ENCODE data around the gene FAM184A. TPM values are rescaled to one million over a fixed set of nuclear protein-coding genes. Genes with fewer than 3 reads are reported as not detected.

FAM184A gene
- total RNA-seq, 2 experiments from 2014 or later: 13.8 to 14.5 TPM

DNA sequence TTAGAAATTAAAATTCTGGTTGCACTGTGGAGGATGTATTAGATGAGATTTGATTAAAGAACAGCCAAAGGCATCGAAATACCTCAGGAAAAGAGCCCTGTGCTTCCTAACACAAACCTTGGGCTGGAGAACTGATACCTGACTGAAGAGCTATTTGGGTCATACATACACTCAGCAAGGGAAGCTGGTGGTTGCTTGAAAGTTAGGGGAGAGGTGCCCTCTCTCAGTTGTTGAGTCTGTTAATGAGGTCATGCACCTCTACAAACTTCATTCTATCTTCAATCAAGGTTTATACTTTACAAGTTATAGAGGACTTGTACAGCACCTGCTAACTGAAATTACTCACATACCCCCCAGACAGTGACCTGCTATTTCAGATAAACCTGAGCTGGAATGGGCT lies 25.5 kb downstream of the FAM184A start:
- H3K9me3 Mint-ChIP-seq (ENCODE audit: low read depth): peaks cover 4% of the 10 kb centered on the region
- ChIA-PET POLR2A (interaction anchor here (1.0 to 1.3 kb wide), 2 partner anchors 9 to 25 kb away, joined by 4 to 8 read pairs; no protein-coding TSS in a partner anchor), CTCF (interaction anchor here (0.6 to 2.1 kb wide), 8 partner anchors 9 to 392 kb away, joined by 3 to 7 read pairs (median 4); no protein-coding TSS in a partner anchor)
- H3K4me3 Mint-ChIP-seq: no peak overlapping the region
- no peaks in the 10 kb centered on the region for H3K27me3 Mint-ChIP-seq
- H3K4me1 Mint-ChIP-seq: peaks cover 28% of the 10 kb centered on the region
- peaks cover 3% of the 10 kb centered on the region for H3K36me3 Mint-ChIP-seq (ENCODE audit: low read depth)
- DNase-seq (no peak), ATAC-seq (peak; percentile 64)
- H3K27ac Mint-ChIP-seq: peak overlapping the region; percentile 26
- intact Hi-C loops (cut with DNase I, micrococcal nuclease): loop anchor here (1.0 kb wide), 2 partner anchors 23 to 24 kb away; no protein-coding TSS in a partner anchor

DNA sequence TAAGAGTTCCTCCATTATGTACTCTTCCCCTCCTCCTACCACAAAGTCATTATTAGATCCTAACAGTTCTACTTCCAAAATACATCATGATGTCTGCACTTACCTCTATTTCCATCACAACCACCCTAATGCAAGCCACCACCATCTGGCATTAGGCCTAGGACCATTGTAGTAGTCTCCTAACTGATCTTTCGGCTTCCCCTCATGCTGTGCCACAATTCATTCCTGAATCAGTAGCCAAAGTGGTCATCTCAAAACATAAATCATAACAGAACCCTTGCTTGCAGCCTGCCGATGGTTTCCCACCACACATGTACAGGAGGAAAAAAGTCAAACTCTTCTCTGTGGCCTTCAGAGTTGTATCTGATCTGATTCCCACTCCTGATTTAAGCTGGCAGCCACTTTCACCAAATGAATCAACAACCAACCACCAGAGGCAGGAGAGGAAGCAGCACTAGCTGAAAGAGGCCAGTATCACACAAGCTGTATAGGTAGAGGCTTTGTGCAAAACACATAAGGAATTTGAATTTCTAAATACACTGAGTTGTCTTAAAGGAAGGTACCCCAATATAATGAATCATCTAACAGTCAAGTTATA lies 26.1 kb downstream of the FAM184A start:
- Mint-ChIP-seq H3K27me3 (no peaks in the 10 kb centered on the region), H3K36me3 (ENCODE audit: low read depth) (peaks cover 3% of the 10 kb centered on the region), H3K27ac (peak overlapping the region; percentile 66), H3K9me3 (ENCODE audit: low read depth) (peaks cover 4% of the 10 kb centered on the region), H3K4me3 (no peak overlapping the region), H3K4me1 (peaks cover 26% of the 10 kb centered on the region)
- ChIA-PET CTCF (interaction anchor here (0.8 to 2.1 kb wide), 8 partner anchors 11 to 84 kb away, joined by 3 to 7 read pairs (median 3); no protein-coding TSS in a partner anchor), POLR2A (interaction anchor here (1.0 to 1.3 kb wide), 2 partner anchors 9 to 25 kb away, joined by 4 to 8 read pairs; no protein-coding TSS in a partner anchor)
- ATAC-seq (peak; percentile 95), DNase-seq (peak; percentile 66)
- intact Hi-C loops (cut with DNase I, micrococcal nuclease): loop anchor here (1.0 kb wide), 2 partner anchors 24 to 25 kb away; no protein-coding TSS in a partner anchor

DNA sequence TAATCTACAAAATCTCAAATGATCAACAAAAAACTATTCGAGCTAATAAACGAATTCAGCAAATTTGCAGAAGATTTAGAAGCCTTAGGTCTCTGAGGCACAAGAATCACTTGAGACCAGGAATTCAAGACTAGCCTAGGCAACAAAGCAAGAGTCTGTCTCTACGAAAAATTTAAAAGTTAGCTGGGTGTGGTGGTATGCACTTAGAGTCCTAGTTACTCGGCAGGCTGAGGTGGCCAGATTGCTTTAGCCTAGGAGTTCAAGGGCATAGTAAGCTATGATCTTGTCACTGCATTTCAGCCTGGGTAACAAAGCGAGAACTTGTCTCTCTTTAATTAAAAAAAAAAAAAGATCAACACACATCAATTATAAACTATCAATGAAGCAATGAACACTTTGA lies 34.2 kb downstream of the FAM184A start:
- DNase-seq (no peak), ATAC-seq (no peak)
- no peaks in the 10 kb centered on the region for H3K27me3 Mint-ChIP-seq
- H3K4me1 Mint-ChIP-seq: peaks cover 28% of the 10 kb centered on the region
- H3K4me3 Mint-ChIP-seq: no peak overlapping the region
- intact Hi-C loops (cut with DNase I, micrococcal nuclease): loop anchor here (5.0 kb wide), 1 partner anchor 33 kb away; the partner anchor contains the start of gene FAM184A (in 2 of the 2)
- peaks cover 2% of the 10 kb centered on the region for H3K9me3 Mint-ChIP-seq (ENCODE audit: low read depth)
- CTCF ChIA-PET: interaction anchor here (1.3 kb wide), 1 partner anchor 10 kb away, joined by 7 read pairs; no protein-coding TSS in a partner anchor
- peaks cover 1% of the 10 kb centered on the region for H3K36me3 Mint-ChIP-seq (ENCODE audit: low read depth)
- POLR2A ChIA-PET: interaction anchor here (1.7 kb wide), 1 partner anchor 9 kb away, joined by 8 read pairs; no protein-coding TSS in a partner anchor
- H3K27ac Mint-ChIP-seq: no peak overlapping the region

DNA sequence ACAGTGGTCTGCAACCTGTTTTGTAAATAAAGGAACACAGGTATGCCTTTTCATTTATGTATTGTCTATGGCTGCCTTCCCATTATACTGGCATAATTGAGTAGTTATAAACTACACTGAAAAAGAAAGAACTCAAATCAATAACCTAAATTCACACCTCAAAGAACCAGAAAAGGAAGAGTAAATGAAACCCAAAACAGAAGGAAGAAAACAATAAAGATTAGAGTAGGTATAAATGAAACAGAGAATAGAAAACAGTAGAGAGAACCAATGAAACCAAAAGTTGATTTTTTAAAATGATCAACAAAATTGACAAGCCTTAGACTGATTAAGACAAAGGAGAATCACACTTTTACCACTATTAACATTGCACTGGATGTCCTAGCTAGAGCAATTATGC lies 34.7 kb downstream of the FAM184A start:
- intact Hi-C loops (cut with DNase I, micrococcal nuclease): loop anchor here (5.0 kb wide), 1 partner anchor 34 kb away; the partner anchor contains the start of gene FAM184A (in 2 of the 2)
- POLR2A ChIA-PET: interaction anchor here (0.6 to 1.7 kb wide), 2 partner anchors 9 to 163 kb away, joined by 5 to 8 read pairs; no protein-coding TSS in a partner anchor
- DNase-seq: no peak
- peak; percentile 52 for ATAC-seq
- H3K9me3 Mint-ChIP-seq (ENCODE audit: low read depth): peaks cover 2% of the 10 kb centered on the region
- peak overlapping the region; percentile 6 for H3K27ac Mint-ChIP-seq
- peaks cover 1% of the 10 kb centered on the region for H3K36me3 Mint-ChIP-seq (ENCODE audit: low read depth)
- H3K4me1 Mint-ChIP-seq: peaks cover 28% of the 10 kb centered on the region
- CTCF ChIA-PET: interaction anchor here (1.3 to 1.4 kb wide), 2 partner anchors 10 to 80 kb away, joined by 4 to 7 read pairs; no protein-coding TSS in a partner anchor
- no peak overlapping the region for H3K4me3 Mint-ChIP-seq
- no peaks in the 10 kb centered on the region for H3K27me3 Mint-ChIP-seq

DNA sequence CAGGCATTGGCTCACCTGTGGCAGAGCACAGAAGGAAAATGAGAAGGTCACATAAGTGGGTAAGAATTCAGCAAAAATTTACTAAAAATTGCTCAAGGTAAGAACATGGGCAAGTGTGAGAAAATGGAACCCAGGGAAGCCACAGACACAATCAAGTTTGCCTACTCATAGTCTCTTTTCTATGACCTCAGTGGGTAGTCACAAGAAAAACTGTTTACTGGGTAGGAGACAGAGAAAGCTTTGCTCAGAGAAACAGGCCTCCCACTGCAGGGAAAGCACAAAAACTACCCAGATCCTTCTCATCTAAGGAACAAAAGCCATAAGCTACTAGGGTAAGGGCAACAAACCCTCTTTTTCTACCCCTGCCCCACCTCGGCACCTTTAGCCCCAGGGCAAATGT lies 35.2 kb downstream of the FAM184A start:
- Mint-ChIP-seq H3K27me3 (no peaks in the 10 kb centered on the region), H3K4me3 (no peak overlapping the region), H3K36me3 (ENCODE audit: low read depth) (peaks cover 1% of the 10 kb centered on the region), H3K9me3 (ENCODE audit: low read depth) (no peaks in the 10 kb centered on the region), H3K4me1 (peaks cover 28% of the 10 kb centered on the region), H3K27ac (peak overlapping the region; percentile 34)
- DNase-seq (peak; percentile 39), ATAC-seq (peak; percentile 94)
- ChIA-PET CTCF (interaction anchor here (1.3 to 1.4 kb wide), 2 partner anchors 11 to 80 kb away, joined by 4 to 7 read pairs; no protein-coding TSS in a partner anchor), POLR2A (interaction anchor here (0.6 to 1.7 kb wide), 2 partner anchors 10 to 162 kb away, joined by 5 to 8 read pairs; no protein-coding TSS in a partner anchor)
- intact Hi-C loops (cut with DNase I, micrococcal nuclease): loop anchor here (5.0 kb wide), 1 partner anchor 34 kb away; the partner anchor contains the start of gene FAM184A (in 2 of the 2)

DNA sequence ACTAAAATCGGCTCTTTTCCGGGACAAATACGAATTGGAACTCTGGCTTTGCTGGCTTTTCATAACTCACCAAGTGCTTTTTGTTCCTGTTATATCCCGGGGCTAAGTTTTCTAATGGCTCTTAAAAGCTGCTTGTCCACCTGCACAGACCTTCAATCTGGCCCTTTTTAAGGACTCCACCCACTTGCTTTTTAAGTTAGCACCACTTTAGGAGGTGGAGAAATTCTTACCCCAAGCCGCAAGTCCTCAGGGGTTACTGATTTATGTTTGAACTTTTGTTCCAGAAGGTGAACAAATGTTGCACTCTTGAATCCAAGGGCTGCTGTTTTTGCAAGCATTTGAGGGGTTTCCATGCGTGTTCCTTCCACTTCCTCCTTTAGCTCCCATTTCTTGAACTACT lies 37.8 kb downstream of the FAM184A start:
- no peak overlapping the region for H3K4me3 Mint-ChIP-seq
- no peak overlapping the region for H3K27ac Mint-ChIP-seq
- peaks cover 1% of the 10 kb centered on the region for H3K36me3 Mint-ChIP-seq (ENCODE audit: low read depth)
- DNase-seq (no peak), ATAC-seq (no peak)
- peaks cover 21% of the 10 kb centered on the region for H3K4me1 Mint-ChIP-seq
- POLR2A ChIA-PET: no interaction called here
- intact Hi-C loops (cut with DNase I, micrococcal nuclease): loop anchor here (5.0 kb wide), 1 partner anchor 37 kb away; the partner anchor contains the start of gene FAM184A (in 2 of the 2)
- H3K9me3 Mint-ChIP-seq (ENCODE audit: low read depth): no peaks in the 10 kb centered on the region
- CTCF ChIA-PET: interaction anchor here (0.6 to 1.1 kb wide), 2 partner anchors 13 to 1362 kb away, joined by 4 to 5 read pairs; no protein-coding TSS in a partner anchor
- H3K27me3 Mint-ChIP-seq: no peaks in the 10 kb centered on the region

DNA sequence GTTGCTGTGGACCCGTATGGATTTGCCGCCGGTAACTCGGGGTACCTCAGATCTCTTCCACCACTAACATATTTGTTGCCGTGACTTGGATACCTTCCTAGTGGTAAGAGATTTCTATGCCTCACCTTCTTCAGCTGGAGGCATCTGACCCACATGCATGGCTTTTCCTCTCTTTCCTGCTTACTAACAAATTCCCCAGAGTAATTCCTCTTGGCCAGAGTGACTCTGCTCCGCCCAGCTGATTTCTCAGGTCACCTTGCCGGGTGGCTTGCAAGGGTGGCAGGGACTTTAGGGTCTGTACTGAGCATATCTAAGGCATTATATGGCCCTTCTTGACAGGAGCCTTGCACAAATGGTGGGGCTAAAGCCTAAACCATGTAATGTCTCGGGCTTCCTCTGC lies 38.2 kb downstream of the FAM184A start:
- intact Hi-C loops (cut with DNase I, micrococcal nuclease): loop anchor here (5.0 kb wide), 1 partner anchor 37 kb away; the partner anchor contains the start of gene FAM184A (in 2 of the 2)
- no peaks in the 10 kb centered on the region for H3K27me3 Mint-ChIP-seq
- H3K4me3 Mint-ChIP-seq: no peak overlapping the region
- H3K36me3 Mint-ChIP-seq (ENCODE audit: low read depth): peaks cover 1% of the 10 kb centered on the region
- ChIA-PET CTCF (interaction anchor here (0.6 to 1.1 kb wide), 2 partner anchors 14 to 1361 kb away, joined by 4 to 5 read pairs; no protein-coding TSS in a partner anchor), POLR2A (no interaction called here)
- no peaks in the 10 kb centered on the region for H3K9me3 Mint-ChIP-seq (ENCODE audit: low read depth)
- no peak for DNase-seq
- peaks cover 20% of the 10 kb centered on the region for H3K4me1 Mint-ChIP-seq
- no peak overlapping the region for H3K27ac Mint-ChIP-seq
- ATAC-seq: no peak

DNA sequence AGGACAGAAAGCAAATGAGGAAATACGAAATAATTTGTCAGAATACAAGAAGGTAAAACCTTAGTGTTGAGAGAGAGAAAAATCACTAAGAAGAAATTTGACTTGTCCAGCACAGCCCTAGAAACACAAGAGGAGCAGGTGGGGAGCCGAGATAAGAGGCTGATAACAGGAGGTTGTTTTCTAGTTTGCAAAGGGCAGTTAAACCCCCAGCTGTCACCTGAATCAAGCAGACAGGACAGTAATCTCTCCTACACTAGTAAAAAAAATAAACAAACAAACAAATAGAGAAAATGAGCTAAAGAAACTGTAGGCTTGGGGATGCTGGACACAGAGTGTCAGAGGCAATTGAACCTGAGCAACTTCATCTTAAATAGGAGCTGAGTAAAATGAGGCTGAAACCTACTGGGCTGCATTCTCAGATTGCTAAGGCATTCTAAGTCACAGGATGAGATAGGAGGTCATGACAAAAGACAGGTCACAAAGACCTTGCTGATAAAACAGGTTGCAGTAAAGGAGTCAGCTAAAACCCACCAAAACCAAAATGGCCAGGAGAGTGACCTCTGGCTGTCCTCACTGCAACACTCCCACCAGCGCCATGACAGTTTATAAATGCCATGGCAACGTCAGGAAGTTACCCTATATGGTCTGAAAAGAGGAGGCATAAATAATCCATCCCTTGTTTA lies 40.4 kb downstream of the FAM184A start:
- H3K4me3 Mint-ChIP-seq: no peak overlapping the region
- H3K27me3 Mint-ChIP-seq: no peaks in the 10 kb centered on the region
- ATAC-seq (no peak), DNase-seq (no peak)
- intact Hi-C loops (cut with DNase I, micrococcal nuclease): no loop called here
- H3K4me1 Mint-ChIP-seq: peaks cover 6% of the 10 kb centered on the region
- H3K9me3 Mint-ChIP-seq (ENCODE audit: low read depth): no peaks in the 10 kb centered on the region
- peaks cover 1% of the 10 kb centered on the region for H3K36me3 Mint-ChIP-seq (ENCODE audit: low read depth)
- POLR2A ChIA-PET: no interaction called here
- CTCF ChIA-PET: interaction anchor here (0.7 kb wide), 1 partner anchor 121 kb away, joined by 3 read pairs; no protein-coding TSS in a partner anchor
- no peak overlapping the region for H3K27ac Mint-ChIP-seq

DNA sequence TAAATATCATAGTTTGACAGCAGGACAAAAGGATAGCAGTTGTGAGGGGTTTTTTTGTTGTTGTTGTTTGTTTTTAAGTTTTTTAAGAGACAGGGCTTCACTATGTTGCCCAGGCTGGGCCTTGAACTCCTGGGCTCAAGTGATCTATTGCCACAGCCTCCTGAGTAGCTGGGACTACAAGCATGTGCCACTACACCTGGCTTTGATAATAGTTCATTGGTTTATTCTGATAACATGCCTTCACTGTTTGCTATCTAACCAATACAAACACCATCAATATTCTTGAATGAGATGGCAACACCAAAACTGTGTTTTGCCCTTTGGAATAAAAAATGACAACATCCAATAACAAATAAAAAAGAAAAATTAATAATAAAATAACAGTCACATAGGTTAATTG lies 41.2 kb downstream of the FAM184A start:
- H3K4me3 Mint-ChIP-seq: no peak overlapping the region
- ChIA-PET POLR2A (no interaction called here), CTCF (no interaction called here)
- H3K27me3 Mint-ChIP-seq: no peaks in the 10 kb centered on the region
- intact Hi-C loops (cut with DNase I, micrococcal nuclease): no loop called here
- peaks cover 1% of the 10 kb centered on the region for H3K36me3 Mint-ChIP-seq (ENCODE audit: low read depth)
- DNase-seq (no peak), ATAC-seq (no peak)
- no peak overlapping the region for H3K27ac Mint-ChIP-seq
- no peaks in the 10 kb centered on the region for H3K9me3 Mint-ChIP-seq (ENCODE audit: low read depth)
- no peaks in the 10 kb centered on the region for H3K4me1 Mint-ChIP-seq

DNA sequence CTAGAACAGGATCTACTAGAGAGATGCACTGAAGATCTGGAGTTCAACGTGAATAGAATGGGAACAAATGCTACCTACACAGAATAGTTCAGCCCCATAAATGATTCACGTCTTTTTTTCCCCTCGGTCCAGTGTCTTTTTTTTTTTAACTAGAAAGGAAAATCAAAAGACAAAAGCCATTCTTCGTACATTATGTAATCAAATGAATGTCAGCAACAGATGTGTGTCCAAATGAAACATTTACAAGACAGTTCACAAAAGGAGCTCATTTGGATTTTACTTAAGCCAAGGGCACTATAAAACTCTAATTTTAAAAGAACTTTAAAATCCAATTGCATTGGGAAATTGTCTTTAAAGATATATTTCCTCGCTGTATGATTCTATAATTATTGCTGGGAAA lies 42.4 kb downstream of the FAM184A start:
- CTCF ChIA-PET: interaction anchor here (0.6 to 1.2 kb wide), 3 partner anchors 74 to 1306 kb away, joined by 3 to 4 read pairs (median 3); no protein-coding TSS in a partner anchor
- Mint-ChIP-seq H3K27ac (no peak overlapping the region), H3K4me3 (no peak overlapping the region), H3K9me3 (ENCODE audit: low read depth) (no peaks in the 10 kb centered on the region), H3K27me3 (no peaks in the 10 kb centered on the region), H3K36me3 (ENCODE audit: low read depth) (peaks cover 1% of the 10 kb centered on the region), H3K4me1 (no peaks in the 10 kb centered on the region)
- ATAC-seq (no peak), DNase-seq (no peak)
- POLR2A ChIA-PET: interaction anchor here (0.5 kb wide), 1 partner anchor 40 kb away, joined by 5 read pairs; no protein-coding TSS in a partner anchor
- intact Hi-C loops (cut with DNase I, micrococcal nuclease): no loop called here

DNA sequence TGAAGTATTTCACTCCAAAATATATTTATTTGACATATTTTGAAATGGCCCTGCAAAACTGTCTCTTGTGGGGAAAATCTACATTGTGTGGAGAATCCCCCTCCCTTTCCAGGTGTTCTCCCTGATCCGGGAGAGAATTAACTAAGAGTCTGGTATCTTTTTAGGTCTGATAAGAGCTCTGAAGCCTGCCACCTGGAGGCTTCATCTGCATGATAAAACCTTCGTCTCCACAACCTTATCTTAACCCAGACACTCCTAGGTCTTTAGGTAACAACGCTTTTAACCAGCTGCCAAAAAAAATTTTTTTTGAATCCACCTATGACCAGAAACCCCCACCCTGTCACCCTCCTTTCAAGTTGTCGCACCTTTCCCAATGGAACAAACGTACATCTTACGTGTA lies 43.0 kb downstream of the FAM184A start:
- no peak overlapping the region for H3K4me3 Mint-ChIP-seq
- H3K9me3 Mint-ChIP-seq (ENCODE audit: low read depth): no peaks in the 10 kb centered on the region
- CTCF ChIA-PET: interaction anchor here (0.6 to 1.2 kb wide), 3 partner anchors 75 to 1306 kb away, joined by 3 to 4 read pairs (median 3); no protein-coding TSS in a partner anchor
- ATAC-seq (no peak), DNase-seq (no peak)
- peaks cover 1% of the 10 kb centered on the region for H3K36me3 Mint-ChIP-seq (ENCODE audit: low read depth)
- POLR2A ChIA-PET: no interaction called here
- H3K27ac Mint-ChIP-seq: no peak overlapping the region
- H3K4me1 Mint-ChIP-seq: no peaks in the 10 kb centered on the region
- intact Hi-C loops (cut with DNase I, micrococcal nuclease): no loop called here
- H3K27me3 Mint-ChIP-seq: no peaks in the 10 kb centered on the region

All from activated CD4-positive, alpha-beta T cell treated with anti-CD3 and anti-CD28 coated beads for 36 hours (primary cell).